ENCODE data around the gene SPINDOC. TPM values are rescaled to one million over a fixed set of nuclear protein-coding genes. Genes with fewer than 3 reads are reported as not detected.

SPINDOC gene
- polyA plus RNA-seq, 3 donors, result 0.10 to 3.3 (median 0.20) TPM

GRCh38 chr11:63873311-63873710 is 60.1 kb downstream of the SPINDOC start:
- H3K36me3 Mint-ChIP-seq, result peaks cover 26 to 52% of the 10 kb centered on the region in 2 donors
- no peaks in the 10 kb centered on the region for H3K27me3 ChIP-seq (ENCODE audit: control insufficient read depth in 2 of 2, insufficient read depth in 2 of 2, low read length in 2 of 2)
- H3K27me3 Mint-ChIP-seq (ENCODE audit: low read depth in 3 of 3), result no peaks in the 10 kb centered on the region
- H3K9me3 ChIP-seq (replicated peaks in 1 of 2; ENCODE audit: control insufficient read depth in 1 of 2, insufficient read depth in 1 of 2, low read length in 2 of 2), result no peaks in the 10 kb centered on the region
- peaks cover 98% of the 10 kb centered on the region for H4K20me1 ChIP-seq (ENCODE audit: insufficient read depth, low read length)
- no peak for TF ChIP-seq CTCF (IDR thresholded peaks at IDR 0.05)
- H3K4me3 Mint-ChIP-seq, result no peak overlapping the region
- H3K4me1 ChIP-seq (ENCODE audit: control insufficient read depth in 1 of 2, insufficient read depth in 2 of 2, low read length in 2 of 2), result peaks cover 62 to 67% of the 10 kb centered on the region in 2 donors
- peak overlapping the region; percentile 11 to 86 (median 74) for H3K27ac Mint-ChIP-seq
- H2AFZ ChIP-seq (ENCODE audit: insufficient read depth, low read depth, low read length, poor library complexity, severe bottlenecking), result no peak overlapping the region
- H3K79me2 ChIP-seq (ENCODE audit: insufficient read depth, low read length), result peaks cover 93% of the 10 kb centered on the region
- peak overlapping the region; percentile 30 for H3K4me2 ChIP-seq (replicated peaks; ENCODE audit: extremely low read depth, low read length, poor library complexity, severe bottlenecking)
- no CpG with 5 or more reads among the region's 5 CpGs for WGBS (ENCODE audit: insufficient coverage)
- H3K36me3 ChIP-seq (replicated peaks in 1 of 2; ENCODE audit: control insufficient read depth in 1 of 2, insufficient read depth in 2 of 2, low read length in 2 of 2), result peaks cover 15 to 44% of the 10 kb centered on the region in 2 donors
- H3K4me1 Mint-ChIP-seq, result peaks cover 62% of the 10 kb centered on the region
- DNase-seq, result peak in 1 of 3 donors; percentile 32
- peak overlapping the region in 1 of 3 experiments; percentile 36 for H3K4me3 ChIP-seq (replicated peaks in 1 of 3; ENCODE audit: low read depth in 2 of 3, low read length in 3 of 3)
- H3K27ac ChIP-seq (ENCODE audit: low read depth in 1 of 2, low read length in 2 of 2), result peak overlapping the region in 1 of 2 donors; percentile 55
- no peak overlapping the region for H3K9ac ChIP-seq (ENCODE audit: insufficient read depth, low read length, poor library complexity, severe bottlenecking)
- intact Hi-C loops (cut with micrococcal nuclease), result loop anchor here (2.0 to 5.0 kb wide), 3 partner anchors 35 to 69 kb away; partner anchors contain the start of gene MARK2 (in 2 of the 2)
- H3K9me3 Mint-ChIP-seq, result no peaks in the 10 kb centered on the region

- Mint-ChIP-seq H3K27ac (peak overlapping the region in 5 of 7 donors; percentile 37 to 80 (median 58)), H3K4me1 (peaks cover 57% of the 10 kb centered on the region), H3K9me3 (no peaks in the 10 kb centered on the region), H3K4me3 (no peak overlapping the region), H3K36me3 (peaks cover 33 to 61% of the 10 kb centered on the region in 2 donors), H3K27me3 (ENCODE audit: low read depth in 3 of 3) (no peaks in the 10 kb centered on the region)
- Histone ChIP-seq H3K4me1 (ENCODE audit: control insufficient read depth in 1 of 2, insufficient read depth in 2 of 2, low read length in 2 of 2) (peaks cover 50 to 55% of the 10 kb centered on the region in 2 donors), H3K4me2 (replicated peaks; ENCODE audit: extremely low read depth, low read length, poor library complexity, severe bottlenecking) (no peak overlapping the region), H3K27me3 (ENCODE audit: control insufficient read depth in 2 of 2, insufficient read depth in 2 of 2, low read length in 2 of 2) (no peaks in the 10 kb centered on the region), H3K79me2 (ENCODE audit: insufficient read depth, low read length) (peaks cover 93% of the 10 kb centered on the region), H3K36me3 (replicated peaks in 1 of 2; ENCODE audit: control insufficient read depth in 1 of 2, insufficient read depth in 2 of 2, low read length in 2 of 2) (peaks cover 18 to 52% of the 10 kb centered on the region in 2 donors), H3K9ac (ENCODE audit: insufficient read depth, low read length, poor library complexity, severe bottlenecking) (no peak overlapping the region), H3K27ac (ENCODE audit: low read depth in 1 of 2, low read length in 2 of 2) (peak overlapping the region in 1 of 2 donors; percentile 55), H4K20me1 (ENCODE audit: insufficient read depth, low read length) (peaks cover 98% of the 10 kb centered on the region), H3K9me3 (replicated peaks in 1 of 2; ENCODE audit: control insufficient read depth in 1 of 2, insufficient read depth in 1 of 2, low read length in 2 of 2) (no peaks in the 10 kb centered on the region), H2AFZ (ENCODE audit: insufficient read depth, low read depth, low read length, poor library complexity, severe bottlenecking) (no peak overlapping the region), H3K4me3 (replicated peaks in 1 of 3; ENCODE audit: low read depth in 2 of 3, low read length in 3 of 3) (no peak overlapping the region)
- no peak for TF ChIP-seq CTCF (IDR thresholded peaks at IDR 0.05)
- intact Hi-C loops (cut with micrococcal nuclease), result loop anchor here in 1 of 2 donors (5.0 kb wide), 1 partner anchor 37 kb away; the partner anchor contains the start of gene MARK2
- no peak for DNase-seq
- WGBS (ENCODE audit: insufficient coverage), result 71% methylated on average over 4 of the region's 6 CpGs
These were observed 61.3 kb downstream of the SPINDOC start for GRCh38 chr11:63874511-63874910.
